Activated CD8-positive, alpha-beta memory T cell treated with anti-CD3 and anti-CD28 coated beads, Interleukin-2, amount 50 U/mL, for 24 hours (primary cell): ENCODE measurements around the gene RPSA.
"Not testable (repeated sequence)": the region's sequence is repeated elsewhere in the genome, so short reads cannot be mapped to it uniquely, and the experiment has no call there.

Experiments used
- DNase-seq: peaks from one replicate; pipeline ENCODE4 v3.0.0-alpha.2; 2020; ENCODE audit errors: extremely low read depth

RPSA gene

GRCh38 chr3:39454591-39455217, 48.2 kb downstream of the RPSA start:
- DNase-seq = no peak

GRCh38 chr3:39456159-39456558, 49.6 kb downstream of the RPSA start:
- DNase-seq = no peak

- no peak for DNase-seq
Observed at GRCh38 chr3:39457361-39457760, 50.8 kb downstream of the RPSA start.

DNA sequence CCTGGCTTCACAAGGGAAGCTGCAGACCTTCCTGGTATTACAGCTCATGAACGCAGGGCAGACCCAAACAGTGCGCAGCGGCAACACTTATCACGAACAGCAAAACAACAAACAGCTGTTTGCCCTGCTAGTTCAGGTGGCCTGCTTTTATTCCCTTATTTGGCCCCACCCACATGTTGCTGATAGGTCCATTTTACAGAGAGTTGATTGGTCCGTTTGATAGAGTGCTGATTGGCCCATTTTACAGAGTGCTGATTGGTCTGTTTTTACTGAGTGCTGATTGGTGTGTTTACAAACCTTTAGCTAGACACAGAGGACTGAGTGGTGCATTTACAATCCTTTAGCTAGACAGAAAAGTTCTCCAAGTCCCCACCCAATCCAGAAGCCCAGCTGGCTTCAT, 52.1 kb downstream of the RPSA start:
- DNase-seq = not testable (repeated sequence)

GRCh38 chr3:39460677-39461076, 54.2 kb downstream of the RPSA start:
- no peak for DNase-seq
